ELF-1 (cell line): ENCODE results near the gene RPRD1A.
A peak's percentile ranks its signal among the peaks of the same experiment; 100 is the strongest.
"Not testable (repeated sequence)": the region's sequence is repeated elsewhere in the genome, so short reads cannot be mapped to it uniquely, and the experiment has no call there.

Source experiments
- DNase-seq: peaks from one replicate; pipeline ENCODE4 v3.0.0-alpha.2; 2016; ENCODE audit warnings: low read depth, low spot score

The RPRD1A gene

DNA sequence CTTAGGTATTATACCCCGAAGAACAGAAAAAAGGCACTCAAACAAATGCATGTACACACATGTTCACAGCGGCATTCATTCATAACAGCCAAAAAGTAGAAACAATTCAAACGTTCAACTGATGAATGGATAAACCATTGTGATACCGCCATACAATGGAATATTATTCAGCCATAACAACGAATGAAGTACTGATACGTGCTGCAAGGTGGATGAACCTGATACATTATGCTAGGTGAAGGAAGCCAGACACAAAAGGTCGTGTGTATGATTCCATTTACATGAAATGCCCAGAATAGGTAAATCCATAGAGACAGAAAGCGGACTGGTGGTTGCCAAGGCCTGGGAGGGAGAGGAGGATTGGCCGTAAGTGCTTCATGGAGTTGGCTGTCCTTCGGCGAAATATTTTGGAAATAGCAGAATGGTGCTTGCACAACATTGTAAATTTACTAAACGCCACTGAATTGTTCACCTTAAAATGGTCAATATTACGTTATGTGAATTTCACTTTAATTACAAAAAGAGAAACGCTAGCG lies 95.6 kb downstream of the RPRD1A start:
- no peak for DNase-seq

DNA sequence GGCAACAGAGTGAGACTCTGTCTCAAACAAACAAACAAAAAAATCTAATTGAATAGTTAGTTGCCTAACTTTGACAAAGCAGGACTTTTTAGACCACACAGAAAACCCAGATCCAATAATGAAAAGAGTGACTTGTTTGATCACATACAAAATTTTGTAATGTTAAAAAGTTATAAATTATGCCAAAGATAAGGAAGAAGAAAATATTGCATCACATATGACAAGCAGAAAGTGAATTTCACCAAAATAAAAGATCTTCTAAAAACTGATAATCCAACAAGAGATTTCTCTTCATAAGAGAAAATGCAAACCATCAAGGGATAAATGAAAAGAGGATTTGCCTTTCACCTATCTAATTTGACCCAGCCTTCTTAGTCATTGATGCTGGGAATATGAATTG lies 97.7 kb downstream of the RPRD1A start:
- no peak for DNase-seq

DNA sequence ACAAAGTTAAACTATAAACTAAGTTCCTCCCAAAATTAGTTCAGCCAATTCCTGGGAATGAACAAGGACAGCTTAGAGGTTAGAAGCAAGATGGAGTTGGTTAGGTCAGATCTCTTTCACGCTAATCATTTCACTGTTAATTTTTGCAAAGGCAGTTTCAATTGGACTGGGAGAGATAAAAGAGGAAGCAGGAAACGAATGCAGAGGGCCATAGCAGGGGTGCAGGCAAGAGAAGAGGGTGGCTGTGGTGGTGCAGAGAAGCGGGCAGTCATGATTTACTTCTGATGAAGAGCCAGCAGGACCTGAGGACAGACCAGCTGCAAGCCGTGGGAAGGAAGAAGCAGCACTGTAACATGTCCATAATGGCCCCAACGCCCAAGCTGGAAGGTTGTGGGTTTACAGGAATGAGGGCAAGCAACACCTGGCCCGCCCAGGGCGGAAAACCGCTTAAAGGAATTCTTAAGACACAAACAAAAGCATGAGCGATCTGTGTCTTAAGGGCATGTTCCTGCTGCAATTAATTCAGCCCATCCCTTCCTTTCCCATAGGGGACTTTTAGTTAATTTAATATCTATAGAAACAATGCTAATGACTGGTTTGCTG lies 99.0 kb downstream of the RPRD1A start:
- peak; percentile 59 for DNase-seq

- not testable (repeated sequence) for DNase-seq
Measured at GRCh38 chr18:35967866-35968265, 99.5 kb downstream of the RPRD1A start.

GRCh38 chr18:35964319-35964718 lies 103.0 kb downstream of the RPRD1A start:
- DNase-seq, result no peak

DNA sequence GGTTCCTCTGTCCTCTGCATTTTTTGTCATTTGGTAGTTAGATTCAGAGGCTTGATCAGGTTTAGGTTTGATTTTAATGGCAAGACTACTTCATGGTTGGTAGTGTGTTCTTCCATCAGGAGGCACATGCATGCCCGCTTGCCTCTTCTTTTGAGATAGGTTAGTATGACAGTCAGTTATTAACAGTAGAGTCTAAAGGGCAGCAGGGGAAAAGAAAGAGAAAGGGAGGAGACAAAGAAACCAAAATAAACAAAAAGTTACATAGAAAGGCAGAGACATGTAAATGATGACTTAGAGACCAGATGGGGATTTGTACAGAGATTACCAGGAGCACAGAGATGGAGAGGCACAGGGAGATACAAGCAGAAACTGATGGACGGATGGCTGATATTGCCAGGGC lies 105.0 kb downstream of the RPRD1A start:
- DNase-seq, result no peak

GRCh38 chr18:35956226-35956625 lies 111.1 kb downstream of the RPRD1A start:
- DNase-seq, result no peak

GRCh38 chr18:35953688-35954087 lies 113.7 kb downstream of the RPRD1A start:
- DNase-seq, result no peak

GRCh38 chr18:35950628-35950982 lies 116.8 kb downstream of the RPRD1A start:
- no peak for DNase-seq

- peak; percentile 82 for DNase-seq
Measured at GRCh38 chr18:35949903-35950627, 117.3 kb downstream of the RPRD1A start.

DNA sequence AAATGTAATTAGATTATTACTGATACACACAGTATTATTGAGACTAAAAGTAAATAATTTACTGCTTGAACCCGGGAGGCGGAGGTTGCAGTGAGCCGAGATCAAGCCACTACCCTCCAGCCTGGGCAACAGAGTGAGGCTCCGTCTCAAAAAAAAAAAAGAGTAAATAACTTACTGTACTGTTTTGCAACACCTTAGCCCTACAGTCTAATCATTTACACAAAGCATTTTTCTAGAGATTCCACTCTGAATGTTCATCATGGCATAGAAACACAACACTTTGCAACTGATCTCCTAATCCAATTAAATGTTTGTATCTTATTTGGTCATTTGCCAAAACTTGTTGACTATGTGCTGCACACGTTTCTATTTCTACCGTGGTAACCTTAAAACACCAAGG lies 118.3 kb downstream of the RPRD1A start:
- no peak for DNase-seq

- DNase-seq, result no peak
Measured at GRCh38 chr18:35948080-35948479, 119.3 kb downstream of the RPRD1A start.

- no peak for DNase-seq
Measured at GRCh38 chr18:35942661-35943060, 124.7 kb downstream of the RPRD1A start.

DNA sequence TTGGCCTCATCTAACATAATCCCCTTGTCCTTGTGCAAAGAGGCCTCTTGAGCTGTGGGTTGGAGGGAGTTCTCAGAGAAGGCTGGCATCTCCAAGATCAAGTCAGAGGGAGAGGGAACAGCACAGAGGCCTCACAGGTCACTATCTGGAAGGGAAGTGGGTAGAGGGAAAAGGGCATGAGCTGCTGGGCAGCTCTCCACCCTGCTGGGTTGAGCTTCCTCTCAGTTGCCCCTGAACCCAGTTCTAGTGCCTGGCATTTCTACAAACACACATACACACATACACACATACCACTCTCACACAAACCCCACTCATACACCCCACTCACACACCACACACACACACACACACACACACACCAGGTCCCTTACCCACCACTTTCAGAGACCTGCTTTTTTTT lies 125.2 kb downstream of the RPRD1A start:
- DNase-seq, result no peak

DNA sequence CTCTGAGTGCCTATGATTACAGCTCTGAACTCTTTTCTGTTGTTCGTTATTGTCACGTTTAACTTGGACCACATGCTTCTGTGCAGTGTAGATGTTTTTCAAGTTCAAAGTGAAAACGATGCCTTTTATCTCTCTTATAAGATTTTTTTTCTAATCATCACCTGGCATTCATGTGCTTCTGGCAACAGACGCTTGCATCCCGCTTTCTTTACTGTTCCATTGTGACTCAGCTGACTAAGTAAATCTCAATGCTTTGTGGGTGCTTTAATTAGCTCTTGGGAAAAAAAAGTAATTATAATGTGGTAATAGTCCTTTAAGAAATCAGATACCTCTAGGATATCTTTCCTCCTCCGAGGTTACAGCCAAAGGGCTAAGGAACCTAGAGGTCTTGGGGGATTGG lies 126.1 kb downstream of the RPRD1A start:
- DNase-seq, result no peak
